Stimulated activated CD4-positive, alpha-beta T cell treated with anti-CD3 and anti-CD28 coated beads, Interleukin-15, amount 100 ng/mL, for 24 hours (primary cell): ENCODE measurements around the gene H1-8.
A peak's percentile ranks its signal among the peaks of the same experiment; 100 is the strongest.
"Not testable (repeated sequence)": the region's sequence is repeated elsewhere in the genome, so short reads cannot be mapped to it uniquely, and the experiment has no call there.

Source experiments
- DNase-seq: peaks from one replicate; pipeline ENCODE4 v3.0.0-alpha.2; 2020

Gene H1-8

DNA sequence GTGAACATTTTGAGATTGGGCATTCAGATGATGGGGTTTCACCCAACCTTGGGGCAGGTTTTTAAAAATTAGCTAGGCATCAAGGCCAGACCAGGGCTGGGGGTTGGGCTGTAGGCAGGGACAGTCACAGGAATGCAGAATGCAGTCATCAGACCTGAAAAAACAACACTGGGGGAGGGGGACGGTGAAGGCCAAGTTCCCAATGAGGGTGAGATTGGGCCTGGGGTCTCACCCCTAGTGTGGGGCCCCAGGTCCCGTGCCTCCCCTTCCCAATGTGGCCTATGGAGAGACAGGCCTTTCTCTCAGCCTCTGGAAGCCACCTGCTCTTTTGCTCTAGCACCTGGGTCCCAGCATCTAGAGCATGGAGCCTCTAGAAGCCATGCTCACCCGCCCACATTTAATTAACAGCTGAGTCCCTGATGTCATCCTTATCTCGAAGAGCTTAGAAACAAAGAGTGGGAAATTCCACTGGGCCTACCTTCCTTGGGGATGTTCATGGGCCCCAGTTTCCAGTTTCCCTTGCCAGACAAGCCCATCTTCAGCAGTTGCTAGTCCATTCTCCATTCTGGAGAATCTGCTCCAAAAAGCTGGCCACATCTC, 8.4 kb upstream of the H1-8 start:
- no peak for DNase-seq

DNA sequence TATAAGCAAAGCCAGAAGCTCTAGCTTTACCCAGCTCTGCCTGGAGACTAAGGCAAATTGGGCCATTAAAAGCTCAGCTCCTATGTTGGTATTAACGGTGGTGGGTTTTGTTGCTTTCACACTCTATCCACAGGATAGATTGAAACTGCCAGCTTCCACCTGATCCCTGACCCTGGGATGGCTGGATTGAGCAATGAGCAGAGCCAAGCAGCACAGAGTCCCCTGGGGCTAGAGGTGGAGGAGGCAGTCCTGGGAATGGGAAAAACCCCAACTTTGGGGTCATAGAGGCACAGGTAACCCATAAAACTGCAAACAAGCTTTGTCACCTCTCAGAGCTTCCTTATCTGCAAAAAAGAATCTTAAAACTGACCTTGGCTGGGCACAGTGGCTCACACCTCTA, 7.9 kb upstream of the H1-8 start:
- DNase-seq: no peak

- DNase-seq: no peak
These were observed 6.7 kb upstream of the H1-8 start for GRCh38 chr3:129536374-129536667.

GRCh38 chr3:129536804-129537203, 6.2 kb upstream of the H1-8 start:
- no peak for DNase-seq

DNA sequence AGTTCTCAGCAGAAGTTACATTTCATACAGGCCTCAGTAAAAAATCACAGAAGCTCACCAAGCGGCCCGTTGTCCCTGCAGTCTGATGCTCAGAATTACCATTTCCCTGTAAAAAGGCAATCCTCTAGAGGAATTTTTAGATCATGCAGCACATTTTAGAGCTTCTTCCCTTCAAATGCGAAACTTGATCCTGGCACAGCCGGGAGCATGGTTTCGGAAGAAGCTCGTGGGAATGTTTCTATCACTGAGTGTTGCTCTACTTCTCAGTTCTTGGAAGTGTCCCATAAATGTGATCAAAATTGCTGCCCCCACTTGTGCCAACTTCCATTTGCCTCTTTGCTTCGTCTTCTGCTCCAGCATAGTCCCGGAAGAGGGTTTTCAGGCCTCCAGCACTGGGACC, 3.8 kb upstream of the H1-8 start:
- no peak for DNase-seq

DNA sequence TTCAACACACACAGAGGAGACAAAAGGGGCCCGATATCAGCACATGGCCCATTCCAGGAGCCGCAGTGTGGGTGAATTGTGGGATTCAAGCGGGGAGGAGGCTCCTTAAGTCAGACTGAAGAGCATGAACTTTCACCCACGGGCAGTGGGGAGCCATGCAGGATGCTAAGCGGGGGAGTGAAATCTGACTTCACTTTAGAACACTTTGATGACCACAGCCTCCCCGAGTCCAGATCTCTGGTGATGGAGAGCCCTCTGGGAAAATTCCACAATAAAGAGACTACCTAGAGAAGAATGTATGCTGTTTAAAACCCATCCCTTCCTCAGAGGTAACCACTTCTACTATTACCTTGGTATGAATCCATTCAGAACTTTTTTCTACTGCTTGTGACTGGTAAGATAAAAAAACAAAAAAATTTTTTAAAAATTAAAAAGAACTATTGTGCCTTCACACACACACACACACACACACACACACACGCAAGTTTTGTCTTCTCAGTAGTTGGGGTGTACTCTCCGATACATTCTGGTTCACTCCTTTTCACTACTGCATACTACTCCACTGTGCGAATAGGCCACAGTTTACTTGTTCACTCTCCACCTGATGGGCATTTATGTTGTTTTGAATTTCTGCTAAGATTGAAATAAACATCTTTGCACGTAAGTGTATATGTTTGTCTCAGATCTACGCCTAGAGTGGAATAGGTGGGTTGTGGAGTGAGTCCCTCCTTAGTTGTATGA, 2.0 kb upstream of the H1-8 start:
- DNase-seq: no peak

- DNase-seq: no peak
These were observed 228 bp upstream of the H1-8 start for GRCh38 chr3:129542747-129543146.

- DNase-seq: no peak
These were observed 1.0 kb downstream of the H1-8 start for GRCh38 chr3:129543999-129544398.

DNA sequence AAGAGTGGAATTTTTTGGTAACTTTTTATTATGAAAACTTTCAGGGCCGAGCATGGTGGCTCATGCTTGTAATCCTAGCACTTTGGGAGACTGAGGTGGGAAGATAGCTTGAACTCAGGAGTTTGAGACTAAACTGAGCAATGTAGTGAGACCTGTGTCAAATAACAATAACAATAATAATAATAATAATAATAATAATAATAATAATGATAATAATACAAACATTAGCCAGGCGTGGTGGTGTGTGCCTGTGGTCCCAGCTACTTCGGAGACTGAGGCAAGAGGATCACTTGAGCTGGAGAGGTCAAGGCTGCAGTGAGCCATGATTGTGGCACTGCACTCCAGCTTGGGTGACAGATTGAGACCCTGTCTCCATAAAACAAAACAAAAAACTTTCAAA, 3.0 kb downstream of the H1-8 start:
- DNase-seq: not testable (repeated sequence)

DNA sequence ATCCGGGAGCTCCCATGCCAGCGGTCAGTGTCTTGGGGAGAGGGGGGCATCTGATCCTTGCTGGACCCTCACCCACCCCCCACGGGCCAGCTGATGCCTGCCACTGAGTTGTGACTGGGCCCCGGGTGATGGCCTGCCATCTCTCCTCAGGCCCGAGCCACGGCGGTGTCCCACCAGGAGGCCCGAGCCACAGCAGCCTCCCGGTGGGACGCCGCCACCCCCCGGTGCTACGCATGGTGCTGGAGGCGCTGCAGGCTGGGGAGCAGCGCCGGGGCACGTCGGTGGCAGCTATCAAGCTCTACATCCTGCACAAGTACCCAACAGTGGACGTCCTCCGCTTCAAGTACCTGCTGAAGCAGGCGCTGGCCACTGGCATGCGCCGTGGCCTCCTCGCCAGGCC, 4.3 kb downstream of the H1-8 start:
- DNase-seq: no peak

- no peak for DNase-seq
These were observed 5.4 kb downstream of the H1-8 start for GRCh38 chr3:129548104-129548965.

DNA sequence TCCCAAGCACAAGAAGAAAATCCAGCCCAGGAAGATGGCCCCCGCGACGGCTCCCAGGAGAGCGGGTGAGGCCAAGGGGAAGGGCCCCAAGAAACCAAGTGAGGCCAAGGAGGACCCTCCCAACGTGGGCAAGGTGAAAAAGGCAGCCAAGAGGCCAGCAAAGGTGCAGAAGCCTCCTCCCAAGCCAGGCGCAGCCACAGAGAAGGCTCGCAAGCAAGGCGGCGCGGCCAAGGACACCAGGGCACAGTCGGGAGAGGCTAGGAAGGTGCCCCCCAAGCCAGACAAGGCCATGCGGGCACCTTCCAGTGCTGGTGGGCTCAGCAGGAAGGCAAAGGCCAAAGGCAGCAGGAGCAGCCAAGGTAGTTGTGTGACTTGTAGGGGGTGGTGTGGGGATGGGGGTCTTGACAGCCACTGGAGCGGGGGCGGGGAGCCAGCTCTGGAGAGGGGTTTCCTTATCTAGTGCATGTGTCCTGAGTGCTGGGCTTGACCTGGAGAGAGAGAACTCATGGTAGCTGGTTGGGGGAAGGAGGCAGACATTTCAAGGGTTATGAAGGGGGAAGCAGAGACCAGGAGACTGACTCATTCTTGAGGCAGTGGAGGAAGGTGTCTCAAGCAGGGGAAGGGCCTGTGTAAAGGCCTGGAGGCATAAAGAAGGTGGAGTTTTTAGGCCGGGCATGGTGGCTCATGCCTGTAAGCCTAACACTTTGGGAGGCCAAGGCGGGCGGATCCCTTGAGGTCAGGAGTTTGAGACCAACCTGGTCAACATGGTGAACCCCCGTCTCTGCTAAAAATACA, 6.2 kb downstream of the H1-8 start:
- DNase-seq: no peak

DNA sequence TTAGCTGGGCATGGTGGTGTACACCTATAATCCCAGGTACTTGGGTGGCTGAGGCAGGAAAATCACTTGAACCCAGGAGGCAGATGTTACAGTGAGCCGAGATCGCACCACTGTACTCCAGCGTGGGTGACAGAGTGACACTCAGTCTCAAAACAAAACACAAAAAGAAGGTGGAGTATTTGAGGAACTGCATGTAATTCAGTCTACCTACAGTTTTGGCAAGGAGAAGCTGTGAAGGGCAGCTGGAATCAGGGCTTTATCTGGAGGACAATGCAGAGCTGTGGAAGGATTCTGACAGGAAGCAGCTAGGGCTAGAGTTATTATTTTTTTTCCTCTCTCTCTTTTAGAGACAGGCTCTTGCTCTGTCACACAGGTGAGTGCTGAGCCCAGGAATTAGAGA, 6.8 kb downstream of the H1-8 start:
- no peak for DNase-seq

GRCh38 chr3:129552287-129553050, 9.5 kb downstream of the H1-8 start:
- no peak for DNase-seq

- no peak for DNase-seq
These were observed 10.2 kb downstream of the H1-8 start for GRCh38 chr3:129553171-129553570.

DNA sequence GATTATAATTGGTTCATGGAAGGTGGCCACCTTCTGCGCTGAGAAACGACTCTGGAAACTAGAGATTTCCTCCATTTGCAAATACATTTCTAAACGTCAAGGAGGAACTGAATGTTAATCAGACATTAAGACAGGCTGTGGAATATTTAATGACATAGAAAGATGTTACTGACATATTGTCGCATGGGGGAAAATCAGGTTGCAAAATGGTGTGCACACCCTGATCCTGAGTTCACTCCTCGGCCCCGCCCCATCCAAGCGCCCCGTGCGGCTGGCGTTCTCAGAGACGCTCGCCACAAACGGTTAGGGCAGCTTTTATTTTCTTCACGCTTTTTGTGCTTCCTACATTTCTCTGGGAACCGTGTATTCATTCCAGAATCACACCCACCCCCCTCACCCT, 10.7 kb downstream of the H1-8 start:
- peak; percentile 30 for DNase-seq

GRCh38 chr3:129554356-129555152, 11.6 kb downstream of the H1-8 start:
- no peak for DNase-seq

- DNase-seq: no peak
These were observed 12.2 kb downstream of the H1-8 start for GRCh38 chr3:129555153-129555550.

GRCh38 chr3:129555616-129556357, 12.8 kb downstream of the H1-8 start:
- DNase-seq: no peak

DNA sequence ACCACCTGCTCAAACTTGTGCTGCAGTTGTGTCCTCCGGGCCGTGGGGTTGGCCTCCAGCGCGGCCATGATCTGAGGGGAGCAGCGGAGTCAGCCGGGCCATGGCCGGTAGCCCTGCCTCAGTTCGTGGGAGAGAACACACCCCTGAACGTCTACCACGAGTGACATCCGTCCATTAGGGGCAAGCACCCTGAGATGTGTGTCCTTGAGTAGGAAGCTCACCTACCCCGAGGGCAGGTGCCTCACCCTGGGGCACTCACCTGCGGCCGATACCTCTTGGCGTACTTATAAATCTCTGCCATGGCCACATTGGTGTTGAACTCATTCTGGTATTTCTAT, 13.4 kb downstream of the H1-8 start:
- DNase-seq: no peak

DNA sequence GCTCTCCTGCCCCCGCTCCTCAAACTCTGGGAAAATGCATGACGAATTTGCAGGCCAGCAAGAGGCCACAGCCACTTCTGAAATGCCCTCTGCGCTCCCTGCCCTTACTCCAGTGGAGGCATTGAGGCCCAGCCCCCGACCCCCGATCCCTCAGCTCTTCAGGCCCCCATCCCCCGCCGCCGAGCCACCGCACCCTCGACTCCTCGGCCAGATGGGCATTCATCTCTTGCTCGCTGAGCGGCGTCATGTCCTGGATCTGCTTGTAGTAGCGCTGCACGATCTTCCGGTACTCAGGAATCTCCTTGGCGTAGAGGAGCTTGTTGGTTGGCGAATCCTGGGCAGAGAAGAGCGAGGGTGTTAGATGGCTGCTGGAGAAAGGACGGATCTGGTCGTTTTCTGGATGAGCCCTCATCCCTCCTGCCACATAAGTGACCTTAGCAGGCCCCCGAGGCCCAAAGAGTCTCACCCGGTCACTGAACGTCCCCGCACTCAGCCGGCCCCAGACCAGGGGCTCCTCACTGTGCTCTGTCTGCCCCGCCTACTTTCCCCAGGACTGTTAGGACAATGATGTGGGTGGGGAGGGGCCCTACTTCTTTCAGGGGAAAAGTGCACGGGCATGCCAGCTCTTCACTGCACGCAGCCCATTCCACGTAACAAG, 14.0 kb downstream of the H1-8 start:
- DNase-seq: no peak
